ENCODE results near the gene KCNQ1. TPM values are rescaled to one million over a fixed set of nuclear protein-coding genes. Genes with fewer than 3 reads are reported as not detected.

Gene KCNQ1
- total and polyA plus RNA-seq, 2 of the 13 experiments (the other 11 are each of a cell fraction or from before 2014, with no cell fraction given): 0.02 to 0.08 TPM

GRCh38 chr11:2400069-2400761 lies 44.6 kb upstream of the KCNQ1 start, which contains the start of gene TSSC4 (continued):
- TF ChIP-seq, protein P1, sequence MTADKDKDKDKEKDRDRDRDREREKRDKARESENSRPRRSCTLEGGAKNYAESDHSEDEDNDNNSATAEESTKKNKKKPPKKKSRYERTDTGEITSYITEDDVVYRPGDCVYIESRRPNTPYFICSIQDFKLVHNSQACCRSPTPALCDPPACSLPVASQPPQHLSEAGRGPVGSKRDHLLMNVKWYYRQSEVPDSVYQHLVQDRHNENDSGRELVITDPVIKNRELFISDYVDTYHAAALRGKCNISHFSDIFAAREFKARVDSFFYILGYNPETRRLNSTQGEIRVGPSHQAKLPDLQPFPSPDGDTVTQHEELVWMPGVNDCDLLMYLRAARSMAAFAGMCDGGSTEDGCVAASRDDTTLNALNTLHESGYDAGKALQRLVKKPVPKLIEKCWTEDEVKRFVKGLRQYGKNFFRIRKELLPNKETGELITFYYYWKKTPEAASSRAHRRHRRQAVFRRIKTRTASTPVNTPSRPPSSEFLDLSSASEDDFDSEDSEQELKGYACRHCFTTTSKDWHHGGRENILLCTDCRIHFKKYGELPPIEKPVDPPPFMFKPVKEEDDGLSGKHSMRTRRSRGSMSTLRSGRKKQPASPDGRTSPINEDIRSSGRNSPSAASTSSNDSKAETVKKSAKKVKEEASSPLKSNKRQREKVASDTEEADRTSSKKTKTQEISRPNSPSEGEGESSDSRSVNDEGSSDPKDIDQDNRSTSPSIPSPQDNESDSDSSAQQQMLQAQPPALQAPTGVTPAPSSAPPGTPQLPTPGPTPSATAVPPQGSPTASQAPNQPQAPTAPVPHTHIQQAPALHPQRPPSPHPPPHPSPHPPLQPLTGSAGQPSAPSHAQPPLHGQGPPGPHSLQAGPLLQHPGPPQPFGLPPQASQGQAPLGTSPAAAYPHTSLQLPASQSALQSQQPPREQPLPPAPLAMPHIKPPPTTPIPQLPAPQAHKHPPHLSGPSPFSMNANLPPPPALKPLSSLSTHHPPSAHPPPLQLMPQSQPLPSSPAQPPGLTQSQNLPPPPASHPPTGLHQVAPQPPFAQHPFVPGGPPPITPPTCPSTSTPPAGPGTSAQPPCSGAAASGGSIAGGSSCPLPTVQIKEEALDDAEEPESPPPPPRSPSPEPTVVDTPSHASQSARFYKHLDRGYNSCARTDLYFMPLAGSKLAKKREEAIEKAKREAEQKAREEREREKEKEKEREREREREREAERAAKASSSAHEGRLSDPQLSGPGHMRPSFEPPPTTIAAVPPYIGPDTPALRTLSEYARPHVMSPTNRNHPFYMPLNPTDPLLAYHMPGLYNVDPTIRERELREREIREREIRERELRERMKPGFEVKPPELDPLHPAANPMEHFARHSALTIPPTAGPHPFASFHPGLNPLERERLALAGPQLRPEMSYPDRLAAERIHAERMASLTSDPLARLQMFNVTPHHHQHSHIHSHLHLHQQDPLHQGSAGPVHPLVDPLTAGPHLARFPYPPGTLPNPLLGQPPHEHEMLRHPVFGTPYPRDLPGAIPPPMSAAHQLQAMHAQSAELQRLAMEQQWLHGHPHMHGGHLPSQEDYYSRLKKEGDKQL (CRISPR knock-in tag; IDR thresholded peaks at IDR 0.05; ENCODE audit: low read depth): no peak; the same call in 1 of the 2 replicates
- TF ChIP-seq, protein P2, sequence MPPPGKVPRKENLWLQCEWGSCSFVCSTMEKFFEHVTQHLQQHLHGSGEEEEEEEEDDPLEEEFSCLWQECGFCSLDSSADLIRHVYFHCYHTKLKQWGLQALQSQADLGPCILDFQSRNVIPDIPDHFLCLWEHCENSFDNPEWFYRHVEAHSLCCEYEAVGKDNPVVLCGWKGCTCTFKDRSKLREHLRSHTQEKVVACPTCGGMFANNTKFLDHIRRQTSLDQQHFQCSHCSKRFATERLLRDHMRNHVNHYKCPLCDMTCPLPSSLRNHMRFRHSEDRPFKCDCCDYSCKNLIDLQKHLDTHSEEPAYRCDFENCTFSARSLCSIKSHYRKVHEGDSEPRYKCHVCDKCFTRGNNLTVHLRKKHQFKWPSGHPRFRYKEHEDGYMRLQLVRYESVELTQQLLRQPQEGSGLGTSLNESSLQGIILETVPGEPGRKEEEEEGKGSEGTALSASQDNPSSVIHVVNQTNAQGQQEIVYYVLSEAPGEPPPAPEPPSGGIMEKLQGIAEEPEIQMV (CRISPR knock-in tag; IDR thresholded peaks at IDR 0.05; ENCODE audit: low read depth): peak; percentile 97; the same call in 1 of the 2 replicates
- TF ChIP-seq ARID2 (CRISPR knock-in tag; IDR thresholded peaks at IDR 0.05; ENCODE audit: borderline replicate concordance) (no peak), PHB2 (IDR thresholded peaks at IDR 0.05; ENCODE audit: partially characterized antibody) (no peak), SIX4 (CRISPR knock-in tag; IDR thresholded peaks at IDR 0.05) (peak; percentile 61), ZNF136 (CRISPR knock-in tag; IDR thresholded peaks at IDR 0.05; ENCODE audit: low read depth) (peak; percentile 73; the same call in 1 of the 2 replicates), MAZ (IDR thresholded peaks at IDR 0.05; ENCODE audit: borderline replicate concordance, low read depth, low read length) (peak; percentile 73; the same call in 1 of the 2 replicates), MAZ (CRISPR knock-in tag; IDR thresholded peaks at IDR 0.05; ENCODE audit: low read depth) (peak; percentile 96), NFE2L2 (IDR thresholded peaks at IDR 0.05; ENCODE audit: low read length) (no peak), MNT (IDR thresholded peaks at IDR 0.05) (peak; percentile 72), TCF7L2 (IDR thresholded peaks at IDR 0.05; ENCODE audit: low read depth, low read length) (no peak), ZNF556 (CRISPR knock-in tag; IDR thresholded peaks at IDR 0.05; ENCODE audit: borderline replicate concordance) (peak; percentile 62), HDAC1 (CRISPR knock-in tag; IDR thresholded peaks at IDR 0.05) (peak; percentile 91), ZNF570 (CRISPR knock-in tag; IDR thresholded peaks at IDR 0.05; ENCODE audit: borderline replicate concordance) (no peak), ZNF747 (CRISPR knock-in tag; IDR thresholded peaks at IDR 0.05; ENCODE audit: borderline replicate concordance) (peak; percentile 93), SIX1 (CRISPR knock-in tag; IDR thresholded peaks at IDR 0.05; ENCODE audit: borderline replicate concordance) (no peak), NR2C2 (CRISPR knock-in tag; IDR thresholded peaks at IDR 0.05; ENCODE audit: borderline replicate concordance) (peak; percentile 86), ZBTB1 (CRISPR knock-in tag; IDR thresholded peaks at IDR 0.05; ENCODE audit: borderline replicate concordance) (no peak), ZNF850 (CRISPR knock-in tag; conservative IDR thresholded peaks at IDR 0.05) (no peak), CREB1 (IDR thresholded peaks at IDR 0.05) (peak; percentile 97), CREB1 (CRISPR knock-in tag; IDR thresholded peaks at IDR 0.05) (peak; percentile 96)

Data from HepG2 (cell line).